PFSK-1 (cell line): ENCODE data around the gene FAM163B.

Experiments used
- FOXP2 ChIP-seq: optimal IDR thresholded peaks from 2 replicates; pipeline ENCODE3; 2011; ENCODE audit warnings: borderline replicate concordance, control low read depth, inconsistent platforms; ENCODE audit not compliant: insufficient read depth; ENCODE audit errors: extremely low read length, extremely low read depth
- POLR2AphosphoS5 ChIP-seq: IDR thresholded peaks from 2 replicates; pipeline ENCODE4 v1.6.1; 2012; ENCODE audit warnings: low read depth, mild to moderate bottlenecking, control low read depth, low read length, moderate library complexity
- SIN3A ChIP-seq: IDR thresholded peaks from 2 replicates; pipeline ENCODE4 v1.6.1; 2012; ENCODE audit warnings: mild to moderate bottlenecking, low read length, moderate library complexity, borderline replicate concordance; ENCODE audit not compliant: insufficient read depth
- TAF1 ChIP-seq: IDR thresholded peaks from 2 replicates; pipeline ENCODE4 v1.6.1; 2012; ENCODE audit warnings: low read length, control low read depth, borderline replicate concordance; ENCODE audit not compliant: insufficient read depth
- TF ChIP-seq, protein P1 (sequence below), 2 experiments: IDR thresholded peaks; 2 replicates each; pipeline versions ENCODE4 v1.6.1 to v1.8.0; 2011 to 2012; ENCODE audit warnings: low read depth in 2 of 2, low read length in 2 of 2, control low read depth in 1 of 2, inconsistent platforms in 1 of 2, mild to moderate bottlenecking in 1 of 2, moderate library complexity in 1 of 2; ENCODE audit not compliant: insufficient read depth in 1 of 2

Gene FAM163B

GRCh38 chr9:133647765-133648469 lies 38.7 kb upstream of the FAM163B start:
- TF ChIP-seq SIN3A (no peak), FOXP2 (no peak), POLR2AphosphoS5 (no peak), TAF1 (no peak)
- TF ChIP-seq, protein P1, sequence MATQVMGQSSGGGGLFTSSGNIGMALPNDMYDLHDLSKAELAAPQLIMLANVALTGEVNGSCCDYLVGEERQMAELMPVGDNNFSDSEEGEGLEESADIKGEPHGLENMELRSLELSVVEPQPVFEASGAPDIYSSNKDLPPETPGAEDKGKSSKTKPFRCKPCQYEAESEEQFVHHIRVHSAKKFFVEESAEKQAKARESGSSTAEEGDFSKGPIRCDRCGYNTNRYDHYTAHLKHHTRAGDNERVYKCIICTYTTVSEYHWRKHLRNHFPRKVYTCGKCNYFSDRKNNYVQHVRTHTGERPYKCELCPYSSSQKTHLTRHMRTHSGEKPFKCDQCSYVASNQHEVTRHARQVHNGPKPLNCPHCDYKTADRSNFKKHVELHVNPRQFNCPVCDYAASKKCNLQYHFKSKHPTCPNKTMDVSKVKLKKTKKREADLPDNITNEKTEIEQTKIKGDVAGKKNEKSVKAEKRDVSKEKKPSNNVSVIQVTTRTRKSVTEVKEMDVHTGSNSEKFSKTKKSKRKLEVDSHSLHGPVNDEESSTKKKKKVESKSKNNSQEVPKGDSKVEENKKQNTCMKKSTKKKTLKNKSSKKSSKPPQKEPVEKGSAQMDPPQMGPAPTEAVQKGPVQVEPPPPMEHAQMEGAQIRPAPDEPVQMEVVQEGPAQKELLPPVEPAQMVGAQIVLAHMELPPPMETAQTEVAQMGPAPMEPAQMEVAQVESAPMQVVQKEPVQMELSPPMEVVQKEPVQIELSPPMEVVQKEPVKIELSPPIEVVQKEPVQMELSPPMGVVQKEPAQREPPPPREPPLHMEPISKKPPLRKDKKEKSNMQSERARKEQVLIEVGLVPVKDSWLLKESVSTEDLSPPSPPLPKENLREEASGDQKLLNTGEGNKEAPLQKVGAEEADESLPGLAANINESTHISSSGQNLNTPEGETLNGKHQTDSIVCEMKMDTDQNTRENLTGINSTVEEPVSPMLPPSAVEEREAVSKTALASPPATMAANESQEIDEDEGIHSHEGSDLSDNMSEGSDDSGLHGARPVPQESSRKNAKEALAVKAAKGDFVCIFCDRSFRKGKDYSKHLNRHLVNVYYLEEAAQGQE (IDR thresholded peaks at IDR 0.05; ENCODE audit: insufficient read depth in 1 of 2, low read depth in 2 of 2, low read length in 2 of 2), result no peak

GRCh38 chr9:133647148-133647547 lies 38.0 kb upstream of the FAM163B start:
- TF ChIP-seq SIN3A (no peak), POLR2AphosphoS5 (no peak), FOXP2 (no peak), TAF1 (no peak)
- TF ChIP-seq, protein P1 (IDR thresholded peaks at IDR 0.05; ENCODE audit: insufficient read depth in 1 of 2, low read depth in 2 of 2, low read length in 2 of 2), result no peak

DNA sequence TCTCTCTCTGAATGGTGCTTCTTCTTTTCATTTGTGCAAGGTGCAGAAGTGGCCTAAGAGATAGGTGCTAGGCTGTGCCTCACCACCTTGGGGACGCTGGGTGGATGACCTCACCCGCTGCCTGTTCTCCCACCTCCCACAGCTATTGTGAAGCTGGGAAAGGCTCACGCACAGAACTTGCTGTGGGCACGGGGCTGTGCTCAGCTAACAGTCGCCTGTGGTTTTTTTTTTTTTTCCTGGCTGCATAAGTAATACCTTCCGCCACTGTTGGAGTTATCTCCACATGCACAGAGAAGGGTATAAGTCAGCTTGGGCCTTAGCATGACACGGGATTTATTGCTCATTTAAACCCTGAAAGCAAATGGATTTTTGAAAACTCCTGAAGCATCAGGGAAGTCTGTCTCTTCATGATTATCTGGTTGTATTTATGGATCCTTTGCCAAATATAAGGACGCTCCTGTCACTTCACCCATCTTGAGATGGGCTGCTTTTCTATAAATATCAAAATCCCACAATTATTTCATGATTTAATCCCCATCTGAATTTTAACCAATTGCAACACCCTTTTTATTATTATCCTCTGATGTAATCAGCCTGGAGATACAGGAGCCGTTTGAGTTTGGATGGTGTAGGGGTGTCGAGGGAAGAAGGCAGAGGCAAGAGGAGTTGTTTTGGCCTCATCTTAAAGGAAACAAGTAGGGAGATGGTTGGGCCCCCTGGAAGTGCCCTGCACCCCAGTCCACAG lies 36.0 kb upstream of the FAM163B start:
- no peak for TF ChIP-seq FOXP2
- no peak for TF ChIP-seq SIN3A
- no peak for TF ChIP-seq TAF1

DNA sequence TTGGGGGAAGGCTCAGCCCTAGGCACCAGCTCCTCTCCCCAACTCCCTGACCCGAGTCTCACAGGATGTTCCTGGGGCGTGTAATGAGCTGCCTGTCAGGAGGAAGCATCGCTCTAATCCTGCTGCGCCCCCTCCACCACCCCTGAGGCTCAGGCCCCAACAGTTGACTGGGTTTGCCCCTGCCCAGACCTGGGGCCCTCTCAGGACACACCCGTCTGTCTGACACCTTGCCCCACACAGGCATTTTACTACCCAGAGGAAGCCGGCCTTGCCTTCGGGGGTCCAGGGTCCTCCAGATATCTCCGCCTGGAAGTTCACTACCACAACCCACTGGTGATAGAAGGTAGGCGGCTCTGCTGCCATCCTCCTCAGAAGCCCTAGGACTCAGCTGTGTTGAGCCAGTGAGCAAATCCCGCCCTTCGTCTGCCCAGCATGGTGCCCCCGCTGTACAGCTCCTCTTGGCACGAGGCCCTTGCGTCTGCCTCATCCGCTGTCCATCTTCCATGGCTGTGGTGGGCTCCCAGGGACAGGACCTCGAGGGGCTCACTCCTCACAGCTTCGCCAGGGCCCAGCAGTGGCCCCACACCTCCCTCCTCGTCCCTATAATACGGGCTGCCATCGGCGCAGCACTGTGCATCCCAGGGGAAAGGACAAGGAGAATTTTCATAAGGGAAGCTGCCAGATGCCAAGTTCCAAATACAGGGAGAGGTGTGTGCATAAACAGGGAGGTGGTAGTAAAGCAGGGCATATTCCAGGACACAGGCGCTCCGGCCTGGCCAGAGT lies 35.0 kb upstream of the FAM163B start:
- TF ChIP-seq POLR2AphosphoS5, result no peak
- no peak for TF ChIP-seq SIN3A

DNA sequence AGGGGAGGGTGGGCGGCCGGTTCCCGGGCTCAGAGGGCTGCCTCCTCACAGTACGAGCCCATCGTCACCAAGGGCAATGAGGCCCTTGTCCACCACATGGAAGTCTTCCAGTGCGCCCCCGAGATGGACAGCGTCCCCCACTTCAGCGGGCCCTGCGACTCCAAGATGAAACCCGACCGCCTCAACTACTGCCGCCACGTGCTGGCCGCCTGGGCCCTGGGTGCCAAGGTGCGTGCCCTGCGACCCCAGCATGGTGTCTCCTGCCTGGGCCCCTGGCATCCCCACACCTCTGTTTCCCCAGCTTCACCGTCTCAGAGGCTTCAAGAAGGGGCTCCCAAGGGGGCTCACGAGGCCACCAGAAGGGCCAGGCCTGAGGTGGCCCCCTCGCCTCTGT lies 34.2 kb upstream of the FAM163B start:
- no peak for TF ChIP-seq SIN3A
- TF ChIP-seq, protein P1 (IDR thresholded peaks at IDR 0.05; ENCODE audit: insufficient read depth in 1 of 2, low read depth in 2 of 2, low read length in 2 of 2), result no peak
- TF ChIP-seq POLR2AphosphoS5, result no peak
- TF ChIP-seq FOXP2, result no peak
- no peak for TF ChIP-seq TAF1
